K562 (cell line): ENCODE data around the gene EFNA5. TPM values are rescaled to one million over a fixed set of nuclear protein-coding genes. Genes with fewer than 3 reads are reported as not detected.

ENCODE experiments used
- ATAC-seq: fragments of 200-7000 bp; cut with Tn5 transposase; 3 replicates; pipeline ENCODE4 v1.9.1; 2020; ENCODE audit warnings: moderate library complexity
- BruUV-seq: library from RNA; stranded (reverse); fragments of 400-500 nt; replicated peaks from 2 replicates; lab custom pipeline; 2021; lab: Mats Ljungman, UMichigan
- CTCF ChIA-PET: fragments of 300-600 bp; formaldehyde crosslinking; extraction: SDS; loops from one replicate; lab custom pipeline; 2021; ENCODE audit warnings: low intra/inter-chr PET ratio; lab: Yijun Ruan, JAX
- POLR2A ChIA-PET: fragments of 300-600, 350-650 bp; sonication (Branson Sonifier 250); formaldehyde crosslinking; extraction: SDS; loops from one replicate; lab custom pipeline; 2021; ENCODE audit warnings: antibody characterized with exemption, inconsistent platforms; lab: Yijun Ruan, JAX
- DNase-seq, 4 experiments: peaks; one replicate each; pipeline versions ENCODE4 v3.0.0 to v3.0.0-alpha.2; 2011 to 2018; ENCODE audit warnings: low spot score in 3 of 4, mixed read lengths in 3 of 4; ENCODE audit errors: extremely low read depth in 1 of 4
- FAIRE-seq: peaks from 2 replicates; lab custom pipeline; 2011; peaks lifted over from hg19 to GRCh38; lab: Jason Lieb, UNC
- H2AFZ ChIP-seq: 2 replicates; pipeline ENCODE4 v1.6.0; 2011; ENCODE audit warnings: low read depth, low read length, control low read depth, inconsistent platforms
- H3K27ac ChIP-seq: fragments of 200-600 bp; 3 replicates; pipeline ENCODE4 v1.8.0; 2011; ENCODE audit warnings: low read depth, mild to moderate bottlenecking, control low read depth, inconsistent platforms, low read length, moderate library complexity, mixed read lengths; ENCODE audit errors: extremely low read depth
- H3K27me3 ChIP-seq, 2 experiments: fragments of 300-600 bp in 1 of 2; 2 replicates in 1 of 2; 3 replicates in 1 of 2; pipeline versions ENCODE4 v1.6.0 to v1.8.0; 2011; ENCODE audit warnings: inconsistent platforms in 2 of 2, low read length in 2 of 2, mild to moderate bottlenecking in 1 of 2, mixed read lengths in 1 of 2, moderate library complexity in 1 of 2; ENCODE audit not compliant: control insufficient read depth in 2 of 2, insufficient read depth in 2 of 2
- H3K36me3 ChIP-seq: fragments of 300-600 bp; 3 replicates; pipeline ENCODE4 v1.8.0; 2011; ENCODE audit warnings: mild to moderate bottlenecking, low read length, inconsistent platforms; ENCODE audit not compliant: control insufficient read depth, insufficient read depth
- H3K4me1 ChIP-seq, 2 experiments: fragments of 200-600 bp in 1 of 2; replicated peaks in 1 of 2; 2 replicates in 1 of 2; 3 replicates in 1 of 2; pipeline versions ENCODE4 v1.5.1 to v1.8.0; 2011; ENCODE audit warnings: inconsistent platforms in 2 of 2, low read length in 2 of 2, mild to moderate bottlenecking in 1 of 2, mixed read lengths in 1 of 2, moderate library complexity in 1 of 2; ENCODE audit not compliant: control insufficient read depth in 2 of 2, insufficient read depth in 2 of 2
- H3K4me2 ChIP-seq: 2 replicates; pipeline ENCODE4 v1.6.1; 2011; ENCODE audit warnings: low read length, control low read depth, inconsistent platforms, mixed read lengths; ENCODE audit not compliant: insufficient read depth
- H3K4me3 ChIP-seq: fragments of 200-600 bp; sonication (generic), shearing (Covaris generic); 2 replicates; pipeline ENCODE4 v1.5.1; 2016; ENCODE audit warnings: control low read depth, inconsistent platforms
- H3K79me2 ChIP-seq: fragments of 200-600 bp; 3 replicates; pipeline ENCODE4 v1.8.0; 2011; ENCODE audit warnings: low read length, inconsistent platforms; ENCODE audit not compliant: control insufficient read depth, insufficient read depth
- H3K9ac ChIP-seq, 2 experiments: 2 replicates each; pipeline versions ENCODE4 v1.6.0 to v1.6.1; 2011; ENCODE audit warnings: low read depth in 2 of 2, low read length in 2 of 2, control low read depth in 1 of 2, inconsistent platforms in 1 of 2, mild to moderate bottlenecking in 1 of 2, mixed read lengths in 1 of 2; ENCODE audit not compliant: insufficient read depth in 1 of 2
- H3K9me1 ChIP-seq: one replicate; pipeline ENCODE4 v1.6.0; 2011; ENCODE audit warnings: inconsistent platforms, mild to moderate bottlenecking, low read length, moderate library complexity; ENCODE audit not compliant: control insufficient read depth, insufficient read depth
- H3K9me3 ChIP-seq: replicated peaks from 2 replicates; pipeline ENCODE4 v1.5.1; 2011; ENCODE audit warnings: low read depth, low read length, inconsistent platforms; ENCODE audit not compliant: control insufficient read depth, insufficient read depth
- H4K20me1 ChIP-seq: replicated peaks from 2 replicates; pipeline ENCODE4 v1.6.1; 2011; ENCODE audit warnings: low read length, inconsistent platforms, mixed read lengths; ENCODE audit not compliant: control insufficient read depth, insufficient read depth
- MLX ChIP-seq, 2 experiments: fragments of 450-650 bp in 1 of 2; sonication (generic) in 1 of 2; formaldehyde crosslinking; conservative IDR thresholded peaks; 2 replicates each; pipeline versions ENCODE4 v1.4.0 to v1.8.1; 2020 to 2022; ENCODE audit warnings: mild to moderate bottlenecking in 1 of 2, missing genetic modification reagents in 1 of 2
- PTRF ChIP-seq: fragments of 450-650 bp; IDR thresholded peaks from 2 replicates; pipeline ENCODE4 v1.6.1; 2016; ENCODE audit warnings: mild to moderate bottlenecking, missing genetic modification characterization, missing compliant biosample characterization
- ZBTB1 ChIP-seq: sonication (generic); formaldehyde crosslinking; IDR thresholded peaks from 2 replicates; pipeline ENCODE4 v1.8.1; 2023; ENCODE audit warnings: missing genetic modification reagents, low read depth, mild to moderate bottlenecking, borderline replicate concordance
- ZBTB34 ChIP-seq: fragments of 250-450 bp; sonication (Bioruptor Pico); IDR thresholded peaks from 2 replicates; pipeline ENCODE4 v1.8.0; 2021; ENCODE audit warnings: mild to moderate bottlenecking, moderate library complexity
- ZNF655 ChIP-seq: fragments of 250-450 bp; sonication (Bioruptor Pico); IDR thresholded peaks from 2 replicates; pipeline ENCODE4 v1.5.0; 2021
- WGBS: fragments of 100-300 bp; shearing (Covaris generic); methylation state at CpG from one replicate; pipeline ENCODE4 v1.1.6; 2016; ENCODE audit warnings: low coverage, mixed read lengths; ENCODE audit not compliant: insufficient coverage; ENCODE audit errors: missing lambda C conversion rate; 5-methylcytosine and 5-hydroxymethylcytosine counted together
- in situ Hi-C: fragments of 300-500 bp; cut with MboI; formaldehyde crosslinking; loops from 4 replicates; pipeline ENCODE4 v1.15.0; 2018; ENCODE audit warnings: inconsistent platforms, mixed read lengths
- intact Hi-C: fragments of 100-400 bp; cut with micrococcal nuclease; formaldehyde crosslinking; loops from 2 replicates; pipeline ENCODE4 v1.14.2; 2022
- polyA plus RNA-seq, 8 experiments: library from polyadenylated mRNA; depleted of rRNA in 4 of 8; stranded (reverse) in 5 of 8; unstranded in 3 of 8; fragments of >200 nt; fragmentation: Nextera tagmentation in 2 of 8; fragmentation: Illumina TruSeq in 1 of 8; extraction: Ambion mirVana in 2 of 8; extraction: Trizol in 1 of 8; gene quantifications; 2 replicates each; pipeline versions ENCODE4 v1.2.1 to v1.2.3, GENCODE V29; 2011 to 2014; ENCODE audit warnings: inconsistent platforms in 1 of 8, missing spikeins in 1 of 8
- total RNA-seq, 7 experiments: library from RNA; depleted of rRNA in 6 of 7; stranded (reverse); fragments of >200 nt in 6 of 7; fragmentation: Illumina TruSeq in 2 of 7; extraction: Trizol in 2 of 7; gene quantifications; 2 replicates each; pipeline versions ENCODE4 v1.2.1 to v1.2.3, GENCODE V29; 2011 to 2021; ENCODE audit warnings: low replicate concordance in 1 of 7

The EFNA5 gene
- total and polyA plus RNA-seq, 9 of the 15 experiments (the other 6 are each of a cell fraction or from before 2014, with no cell fraction given) = 0.20 TPM; not detected in 8

GRCh38 chr5:107687937-107688336 lies 17.2 kb upstream of the EFNA5 start:
- Histone ChIP-seq H3K4me1 (no peaks in the 10 kb centered on the region), H3K4me2 (no peak overlapping the region), H2AFZ (no peak overlapping the region), H3K4me3 (no peak overlapping the region), H3K27me3 (no peaks in the 10 kb centered on the region), H3K27ac (no peak overlapping the region), H3K36me3 (no peaks in the 10 kb centered on the region), H3K9ac (no peak overlapping the region), H3K9me3 (no peaks in the 10 kb centered on the region), H3K79me2 (no peaks in the 10 kb centered on the region), H4K20me1 (no peaks in the 10 kb centered on the region), H3K9me1 (no peaks in the 10 kb centered on the region)
- ChIA-PET POLR2A (no interaction called here), CTCF (no interaction called here)
- in situ Hi-C loops (no loop called here), intact Hi-C loops (no loop called here)
- TF ChIP-seq PTRF (tag) (no peak), ZBTB1 (CRISPR knock-in tag) (no peak), ZBTB34 (CRISPR knock-in tag) (no peak), MLX (CRISPR knock-in tag; conservative IDR thresholded peaks at IDR 0.05) (no peak), ZNF655 (CRISPR knock-in tag) (no peak)
- ATAC-seq (no peak), FAIRE-seq (no peak), DNase-seq (no peak)
- 0% methylated on average over 3 of the region's 3 CpGs for WGBS
- BruUV-seq = no TSS peak
